Measurements from ENCODE around the gene KRTAP5-9. TPM values are rescaled to one million over a fixed set of nuclear protein-coding genes. Genes with fewer than 3 reads are reported as not detected.
A peak's percentile ranks its signal among the peaks of the same experiment; 100 is the strongest.
"Not testable (repeated sequence)": the region's sequence is repeated elsewhere in the genome, so short reads cannot be mapped to it uniquely, and the experiment has no call there.

Gene KRTAP5-9
- total RNA-seq, 2 donors from 2014 or later = 0.35 to 0.52 TPM

DNA sequence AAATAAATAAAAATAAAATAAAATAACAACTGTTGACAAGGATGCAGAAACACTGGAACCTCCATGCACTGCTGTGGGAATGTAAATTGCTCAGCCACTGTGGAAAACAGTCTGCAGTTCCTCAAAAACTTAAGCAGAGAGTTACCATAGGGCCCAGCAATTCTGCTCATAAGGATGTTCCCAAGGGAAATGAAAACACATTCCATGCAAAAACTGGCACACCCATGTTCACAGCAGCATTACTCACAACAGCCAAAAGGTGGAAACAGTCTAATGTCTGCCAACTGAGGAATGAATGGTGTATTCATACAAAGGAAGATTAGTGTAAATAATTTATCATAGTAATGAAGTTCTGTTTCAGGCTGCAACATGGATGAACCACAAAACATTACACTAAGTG, 13.9 kb downstream of the KRTAP5-9 start:
- intact Hi-C loops (cut with DNase I) = no loop called here
- DNase-seq = no peak
- H3K27ac ChIP-seq = no peak overlapping the region
- no peaks in the 10 kb centered on the region for H3K9me3 ChIP-seq
- TF ChIP-seq, protein P1, sequence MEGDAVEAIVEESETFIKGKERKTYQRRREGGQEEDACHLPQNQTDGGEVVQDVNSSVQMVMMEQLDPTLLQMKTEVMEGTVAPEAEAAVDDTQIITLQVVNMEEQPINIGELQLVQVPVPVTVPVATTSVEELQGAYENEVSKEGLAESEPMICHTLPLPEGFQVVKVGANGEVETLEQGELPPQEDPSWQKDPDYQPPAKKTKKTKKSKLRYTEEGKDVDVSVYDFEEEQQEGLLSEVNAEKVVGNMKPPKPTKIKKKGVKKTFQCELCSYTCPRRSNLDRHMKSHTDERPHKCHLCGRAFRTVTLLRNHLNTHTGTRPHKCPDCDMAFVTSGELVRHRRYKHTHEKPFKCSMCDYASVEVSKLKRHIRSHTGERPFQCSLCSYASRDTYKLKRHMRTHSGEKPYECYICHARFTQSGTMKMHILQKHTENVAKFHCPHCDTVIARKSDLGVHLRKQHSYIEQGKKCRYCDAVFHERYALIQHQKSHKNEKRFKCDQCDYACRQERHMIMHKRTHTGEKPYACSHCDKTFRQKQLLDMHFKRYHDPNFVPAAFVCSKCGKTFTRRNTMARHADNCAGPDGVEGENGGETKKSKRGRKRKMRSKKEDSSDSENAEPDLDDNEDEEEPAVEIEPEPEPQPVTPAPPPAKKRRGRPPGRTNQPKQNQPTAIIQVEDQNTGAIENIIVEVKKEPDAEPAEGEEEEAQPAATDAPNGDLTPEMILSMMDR (IDR thresholded peaks at IDR 0.05) = no peak
- H3K36me3 ChIP-seq = no peaks in the 10 kb centered on the region
- no peaks in the 10 kb centered on the region for H3K4me1 ChIP-seq
- H3K4me3 ChIP-seq = no peak overlapping the region
- H3K9ac ChIP-seq (ENCODE audit: low read depth in 2 of 2, low read length in 2 of 2) = no peak overlapping the region
- no peaks in the 10 kb centered on the region for H3K27me3 ChIP-seq

DNA sequence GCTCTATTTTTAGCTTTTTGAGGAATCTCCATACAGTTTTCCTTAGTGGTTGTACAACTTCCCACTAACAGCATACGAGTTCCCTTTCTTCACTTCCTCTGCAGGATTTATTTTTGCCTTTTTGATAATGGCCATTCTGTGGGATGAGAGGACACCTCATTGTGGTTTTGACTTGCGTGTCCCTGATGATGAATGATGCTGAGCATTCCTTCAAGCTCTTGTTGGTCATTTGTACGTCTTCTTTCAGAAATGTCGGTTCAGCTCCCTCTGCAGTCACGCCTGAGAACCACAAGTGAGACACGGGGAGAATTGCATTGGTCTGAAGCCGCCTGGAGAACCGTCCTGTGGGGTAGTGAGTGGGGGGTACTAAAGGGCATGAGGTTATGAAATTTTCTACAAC, 15.2 kb downstream of the KRTAP5-9 start:
- peak; percentile 25 for DNase-seq
- Histone ChIP-seq H3K4me3 (no peak overlapping the region), H3K36me3 (no peaks in the 10 kb centered on the region), H3K9me3 (no peaks in the 10 kb centered on the region), H3K4me1 (no peaks in the 10 kb centered on the region), H3K27me3 (no peaks in the 10 kb centered on the region), H3K9ac (ENCODE audit: low read depth in 2 of 2, low read length in 2 of 2) (no peak overlapping the region), H3K27ac (no peak overlapping the region)
- intact Hi-C loops (cut with DNase I) = no loop called here
- TF ChIP-seq, protein P1 (IDR thresholded peaks at IDR 0.05) = peak; percentile 40

DNA sequence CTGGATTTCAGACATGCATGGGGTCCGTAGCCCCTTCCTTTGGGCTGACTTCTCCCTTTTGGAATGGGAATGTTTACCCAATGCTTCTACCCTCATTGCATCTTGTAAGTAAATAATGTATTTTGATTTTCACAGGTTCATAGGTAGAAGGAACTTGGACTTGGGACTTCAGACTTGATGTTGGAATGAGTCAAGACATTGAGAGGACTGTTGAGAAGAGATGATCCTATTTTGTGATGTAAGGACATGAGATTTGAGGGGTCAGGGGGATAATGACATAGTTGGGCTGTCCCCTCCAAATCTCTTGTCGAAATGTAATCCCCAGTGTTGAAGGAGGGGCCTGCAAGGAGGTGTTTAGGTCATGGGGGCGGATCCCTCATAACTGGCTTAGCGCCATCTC, 16.2 kb downstream of the KRTAP5-9 start:
- Histone ChIP-seq H3K27ac (no peak overlapping the region), H3K27me3 (no peaks in the 10 kb centered on the region), H3K9ac (ENCODE audit: low read depth in 2 of 2, low read length in 2 of 2) (no peak overlapping the region), H3K9me3 (no peaks in the 10 kb centered on the region), H3K4me3 (no peak overlapping the region), H3K36me3 (no peaks in the 10 kb centered on the region), H3K4me1 (no peaks in the 10 kb centered on the region)
- intact Hi-C loops (cut with DNase I) = no loop called here
- no peak for DNase-seq
- TF ChIP-seq, protein P1 (IDR thresholded peaks at IDR 0.05) = no peak

DNA sequence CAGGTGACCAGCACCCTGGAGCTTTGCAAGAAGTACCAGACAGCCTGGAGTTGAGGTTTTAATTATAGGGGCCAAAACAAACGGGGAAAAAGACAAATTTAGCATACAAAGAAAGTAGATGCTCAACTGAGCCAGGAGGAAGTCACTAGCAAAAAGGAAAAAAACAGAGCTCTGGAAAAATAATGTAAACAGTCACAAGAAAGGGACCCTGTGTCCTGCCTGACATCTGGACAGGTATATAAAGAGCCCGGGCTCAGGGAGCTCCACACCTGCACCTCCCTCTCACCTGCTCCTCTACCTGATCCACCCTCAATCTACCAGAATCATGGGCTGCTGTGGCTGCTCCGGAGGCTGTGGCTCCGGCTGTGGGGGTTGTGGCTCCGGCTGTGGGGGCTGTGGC, 17.0 kb downstream of the KRTAP5-9 start, which contains the start of gene KRTAP5-10:
Gene KRTAP5-10 (plus strand): TSS at position 301 of the 400 bp plus-strand sequence. CDS start 25 bp downstream, at position 326.
- Histone ChIP-seq H3K27ac (no peak within 1 kb of the TSS), H3K9me3 (no peaks in the 10 kb centered on the region), H3K27me3 (no peaks in the 10 kb centered on the region), H3K36me3 (no peaks in the 10 kb centered on the region), H3K4me1 (no peaks in the 10 kb centered on the region), H3K9ac (ENCODE audit: low read depth in 2 of 2, low read length in 2 of 2) (no peak within 1 kb of the TSS), H3K4me3 (no peak within 1 kb of the TSS)
- DNase-seq = no peak
- TF ChIP-seq, protein P1 (IDR thresholded peaks at IDR 0.05) = no peak
- intact Hi-C loops (cut with DNase I) = no loop called here

DNA sequence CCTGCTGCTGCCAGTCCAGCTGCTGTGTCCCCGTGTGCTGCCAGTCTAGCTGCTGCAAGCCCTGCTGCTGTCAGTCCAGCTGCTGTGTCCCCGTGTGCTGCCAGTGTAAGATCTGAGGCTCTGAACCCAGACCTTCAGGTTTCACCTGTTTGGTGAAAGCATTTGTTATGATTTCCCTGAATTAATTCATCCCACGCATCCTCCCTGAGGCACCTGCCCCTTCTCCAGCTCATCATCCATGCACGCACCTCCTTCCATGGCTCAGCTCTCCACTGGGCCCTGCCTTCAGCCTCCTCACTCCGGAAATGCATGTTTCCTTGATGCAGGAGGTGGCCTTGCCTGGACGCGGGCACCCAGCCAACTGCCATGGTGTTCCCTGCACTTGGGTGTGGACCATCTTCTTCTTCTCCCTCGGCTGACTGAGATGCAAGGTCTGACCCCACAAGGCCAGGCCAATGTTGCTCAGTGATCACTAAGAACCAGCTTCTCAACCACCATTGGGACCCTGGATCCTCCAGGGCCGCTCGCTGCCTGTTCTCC, 17.9 kb downstream of the KRTAP5-9 start:
- Histone ChIP-seq H3K4me1 (no peaks in the 10 kb centered on the region), H3K9ac (ENCODE audit: low read depth in 2 of 2, low read length in 2 of 2) (no peak overlapping the region), H3K36me3 (no peaks in the 10 kb centered on the region), H3K4me3 (no peak overlapping the region), H3K27ac (no peak overlapping the region), H3K27me3 (no peaks in the 10 kb centered on the region), H3K9me3 (no peaks in the 10 kb centered on the region)
- TF ChIP-seq, protein P1 (IDR thresholded peaks at IDR 0.05) = no peak
- intact Hi-C loops (cut with DNase I) = no loop called here
- DNase-seq = peak; percentile 27

DNA sequence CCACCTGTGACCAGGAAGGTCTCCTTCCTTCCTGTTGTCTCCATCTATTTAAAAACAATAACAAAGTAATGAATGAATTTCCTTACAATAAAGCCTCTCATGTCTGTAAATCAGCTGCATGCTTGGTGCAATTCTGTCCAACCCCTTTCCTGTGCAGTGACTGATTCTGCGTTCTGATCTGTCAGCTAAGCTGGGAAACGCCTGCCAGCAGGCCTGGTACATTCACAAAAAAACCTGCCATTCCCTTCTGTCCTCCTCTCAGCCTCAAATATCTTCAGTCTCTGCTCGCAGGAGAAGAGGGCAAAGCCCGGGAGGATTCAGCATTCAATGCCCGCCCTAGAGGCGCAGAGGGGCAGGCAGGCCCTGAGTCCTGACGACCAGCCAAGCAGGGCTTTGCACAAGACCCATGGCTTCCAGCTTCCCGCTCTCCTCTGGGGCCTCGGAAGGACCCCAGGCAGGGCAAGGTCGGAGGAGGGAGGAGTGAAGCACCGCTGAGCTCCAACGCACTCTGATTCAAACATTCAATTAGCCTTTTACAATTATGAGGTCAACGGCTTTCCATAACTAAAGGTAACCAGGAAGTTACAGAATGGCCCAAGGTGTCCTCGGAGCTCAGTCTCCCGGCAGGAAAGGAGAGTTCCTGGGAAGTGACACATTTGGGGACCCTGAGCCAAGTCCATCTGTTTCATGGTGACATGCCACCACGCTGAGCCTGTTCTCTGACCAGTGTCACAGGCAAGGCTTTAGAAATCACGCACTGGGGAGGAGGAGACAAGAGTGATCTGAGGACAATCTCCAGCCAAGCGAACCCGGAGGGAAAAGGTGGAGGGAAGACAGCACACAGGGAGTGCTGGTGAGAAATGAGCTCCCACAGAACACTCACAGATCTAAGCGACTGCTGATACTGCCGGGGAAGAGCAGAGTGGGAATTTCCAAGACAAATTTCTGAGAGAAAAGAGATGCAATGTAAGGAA, 18.7 kb downstream of the KRTAP5-9 start:
- H3K36me3 ChIP-seq; DNase-seq; H3K9me3 ChIP-seq; H3K9ac ChIP-seq (ENCODE audit: low read depth in 2 of 2, low read length in 2 of 2); H3K4me1 ChIP-seq; H3K27ac ChIP-seq; intact Hi-C loops (cut with DNase I); H3K27me3 ChIP-seq; H3K4me3 ChIP-seq: not testable (repeated sequence)

DNA sequence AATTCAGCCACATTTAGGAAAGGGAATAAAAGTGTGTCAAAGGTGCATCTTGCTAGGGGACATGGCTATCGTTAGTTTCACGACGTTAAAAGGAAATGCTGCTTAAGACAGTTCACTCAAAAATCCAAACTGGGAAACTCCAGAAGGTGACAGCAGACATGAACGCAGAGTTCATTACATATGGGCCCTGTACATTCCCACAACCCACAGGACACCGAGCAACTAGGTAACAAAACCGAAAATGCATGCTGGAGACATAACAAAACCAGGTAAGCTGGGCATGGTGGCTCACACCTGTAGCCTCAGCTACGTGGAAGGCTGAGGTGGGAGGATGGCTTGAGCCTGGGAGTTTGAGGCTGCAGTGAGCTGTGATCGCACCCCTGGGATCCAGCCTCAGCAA, 19.4 kb downstream of the KRTAP5-9 start:
- H3K9ac ChIP-seq (ENCODE audit: low read depth in 2 of 2, low read length in 2 of 2); H3K27ac ChIP-seq; intact Hi-C loops (cut with DNase I); H3K27me3 ChIP-seq; H3K9me3 ChIP-seq; DNase-seq; H3K4me1 ChIP-seq; H3K4me3 ChIP-seq; H3K36me3 ChIP-seq: not testable (repeated sequence)
